Dendritic cell treated with granulocyte-macrophage colony-stimulating factor and Interleukin-4, amounts not matched to agents 40 ng/mL and 50 ng/mL, for 4 days (primary cell): ENCODE results near the gene SPTSSB.

Experiments used
- H3K27ac Mint-ChIP-seq: one replicate; pipeline ENCODE4 v1.8.0; 2022; ENCODE audit warnings: mild to moderate bottlenecking, mixed read lengths
- H3K27me3 Mint-ChIP-seq: one replicate; pipeline ENCODE4 v1.8.0; 2022; ENCODE audit warnings: mild to moderate bottlenecking, mixed read lengths
- H3K36me3 Mint-ChIP-seq: one replicate; pipeline ENCODE4 v1.8.0; 2022; ENCODE audit warnings: low read depth, mixed read lengths
- H3K4me1 Mint-ChIP-seq: one replicate; pipeline ENCODE4 v1.8.0; 2022; ENCODE audit warnings: low read depth, mixed read lengths
- H3K4me3 Mint-ChIP-seq: one replicate; pipeline ENCODE4 v1.8.0; 2022; ENCODE audit warnings: mild to moderate bottlenecking, moderate library complexity, mixed read lengths
- H3K9me3 Mint-ChIP-seq: one replicate; pipeline ENCODE4 v1.8.0; 2022; ENCODE audit warnings: mixed read lengths
- intact Hi-C: fragments of 100-400 bp; cut with micrococcal nuclease; formaldehyde crosslinking; loops from one replicate; pipeline ENCODE4 v1.15.0; 2022

SPTSSB gene

GRCh38 chr3:161369531-161369930 is 1.8 kb downstream of the SPTSSB start:
- Mint-ChIP-seq H3K36me3 (no peaks in the 10 kb centered on the region), H3K4me3 (no peak overlapping the region), H3K9me3 (no peaks in the 10 kb centered on the region), H3K27me3 (peaks cover 75% of the 10 kb centered on the region), H3K27ac (no peak overlapping the region), H3K4me1 (peaks cover 19% of the 10 kb centered on the region)
- intact Hi-C loops = no loop called here

GRCh38 chr3:161366094-161366493 is 5.2 kb downstream of the SPTSSB start:
- intact Hi-C loops = no loop called here
- no peaks in the 10 kb centered on the region for H3K9me3 Mint-ChIP-seq
- no peak overlapping the region for H3K4me3 Mint-ChIP-seq
- no peaks in the 10 kb centered on the region for H3K36me3 Mint-ChIP-seq
- peaks cover 41% of the 10 kb centered on the region for H3K27me3 Mint-ChIP-seq
- no peaks in the 10 kb centered on the region for H3K4me1 Mint-ChIP-seq
- H3K27ac Mint-ChIP-seq = no peak overlapping the region

DNA sequence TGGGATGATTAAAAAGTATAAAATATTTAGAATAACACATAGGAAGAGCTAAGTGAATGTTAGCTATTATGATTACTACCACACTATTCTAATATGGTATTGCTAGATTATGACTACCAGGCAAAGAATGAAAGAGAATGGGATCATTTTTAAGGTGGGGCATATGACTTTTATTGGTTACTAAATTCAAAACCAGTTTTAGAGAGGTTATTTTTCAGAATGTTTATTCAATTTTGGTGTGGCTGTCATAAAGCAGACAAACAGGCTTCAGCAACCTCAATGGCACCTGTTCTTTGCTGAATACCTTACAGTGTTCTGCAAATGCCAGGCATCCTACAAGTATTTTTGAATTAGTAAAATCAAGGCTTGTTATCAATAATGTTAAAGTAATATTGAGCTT is 12.8 kb downstream of the SPTSSB start:
- no peaks in the 10 kb centered on the region for H3K4me1 Mint-ChIP-seq
- H3K36me3 Mint-ChIP-seq = no peaks in the 10 kb centered on the region
- H3K27ac Mint-ChIP-seq = no peak overlapping the region
- no peaks in the 10 kb centered on the region for H3K9me3 Mint-ChIP-seq
- H3K27me3 Mint-ChIP-seq = peaks cover 8% of the 10 kb centered on the region
- H3K4me3 Mint-ChIP-seq = no peak overlapping the region
- intact Hi-C loops = no loop called here

GRCh38 chr3:161356287-161356686 is 15.0 kb downstream of the SPTSSB start:
- no peaks in the 10 kb centered on the region for H3K4me1 Mint-ChIP-seq
- H3K4me3 Mint-ChIP-seq = no peak overlapping the region
- no peak overlapping the region for H3K27ac Mint-ChIP-seq
- H3K9me3 Mint-ChIP-seq = no peaks in the 10 kb centered on the region
- H3K36me3 Mint-ChIP-seq = no peaks in the 10 kb centered on the region
- intact Hi-C loops = no loop called here
- peaks cover 15% of the 10 kb centered on the region for H3K27me3 Mint-ChIP-seq

DNA sequence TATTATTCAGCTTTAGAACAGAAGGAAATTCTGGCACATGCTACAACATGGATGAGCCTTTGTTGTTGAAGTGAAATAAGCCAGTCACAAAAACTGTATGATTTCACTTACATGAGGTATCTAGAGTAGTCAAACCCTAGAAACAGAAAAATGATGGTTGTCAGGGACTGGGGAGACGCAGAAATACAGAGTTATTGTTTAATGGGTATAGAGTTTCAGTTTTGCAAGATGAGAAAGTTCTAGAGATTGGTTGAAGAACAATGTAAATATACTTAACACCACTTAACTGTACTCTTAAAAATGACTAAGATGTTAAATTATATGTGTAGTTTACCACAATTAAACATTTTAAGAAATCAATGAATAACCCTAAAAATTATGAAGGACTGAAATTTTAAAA is 15.8 kb downstream of the SPTSSB start:
- no peaks in the 10 kb centered on the region for H3K9me3 Mint-ChIP-seq
- no peak overlapping the region for H3K4me3 Mint-ChIP-seq
- H3K36me3 Mint-ChIP-seq = no peaks in the 10 kb centered on the region
- no peaks in the 10 kb centered on the region for H3K4me1 Mint-ChIP-seq
- H3K27ac Mint-ChIP-seq = no peak overlapping the region
- intact Hi-C loops = no loop called here
- peaks cover 13% of the 10 kb centered on the region for H3K27me3 Mint-ChIP-seq

GRCh38 chr3:161354554-161354953 is 16.8 kb downstream of the SPTSSB start:
- Mint-ChIP-seq H3K4me3 (no peak overlapping the region), H3K9me3 (no peaks in the 10 kb centered on the region), H3K27ac (no peak overlapping the region), H3K36me3 (no peaks in the 10 kb centered on the region), H3K4me1 (peaks cover 5% of the 10 kb centered on the region), H3K27me3 (peaks cover 8% of the 10 kb centered on the region)
- intact Hi-C loops = no loop called here

GRCh38 chr3:161351330-161351729 is 20.0 kb downstream of the SPTSSB start:
- Mint-ChIP-seq H3K4me1 (peaks cover 6% of the 10 kb centered on the region), H3K27me3 (peaks cover 14% of the 10 kb centered on the region), H3K36me3 (no peaks in the 10 kb centered on the region), H3K27ac (no peak overlapping the region), H3K9me3 (no peaks in the 10 kb centered on the region), H3K4me3 (no peak overlapping the region)
- intact Hi-C loops = no loop called here

DNA sequence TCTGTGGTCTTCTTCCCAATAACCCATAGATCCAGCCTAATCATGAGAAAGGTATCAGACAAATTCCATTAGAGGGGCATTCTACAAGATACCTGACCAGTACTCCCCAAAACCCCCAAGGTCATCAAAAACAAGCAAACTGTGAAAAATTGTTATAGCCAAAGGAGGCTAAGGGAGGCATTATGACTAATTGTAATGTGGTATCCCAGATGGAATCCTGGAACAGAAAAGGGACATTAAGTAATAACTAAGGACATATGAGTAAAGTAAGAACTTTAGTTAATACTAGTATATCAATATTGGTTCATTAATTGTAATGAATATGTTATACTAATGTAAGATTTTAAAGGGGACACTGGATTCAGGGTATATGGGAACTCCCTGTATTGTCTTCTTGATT is 20.4 kb downstream of the SPTSSB start:
- H3K4me3 Mint-ChIP-seq = no peak overlapping the region
- H3K4me1 Mint-ChIP-seq = peaks cover 6% of the 10 kb centered on the region
- no peaks in the 10 kb centered on the region for H3K36me3 Mint-ChIP-seq
- H3K27me3 Mint-ChIP-seq = peaks cover 14% of the 10 kb centered on the region
- intact Hi-C loops = no loop called here
- no peaks in the 10 kb centered on the region for H3K9me3 Mint-ChIP-seq
- H3K27ac Mint-ChIP-seq = no peak overlapping the region

- Mint-ChIP-seq H3K4me3 (no peak overlapping the region), H3K9me3 (no peaks in the 10 kb centered on the region), H3K27ac (no peak overlapping the region), H3K36me3 (no peaks in the 10 kb centered on the region), H3K27me3 (peaks cover 14% of the 10 kb centered on the region), H3K4me1 (peaks cover 6% of the 10 kb centered on the region)
- intact Hi-C loops = no loop called here
These were observed 21.6 kb downstream of the SPTSSB start for GRCh38 chr3:161349529-161350312.

DNA sequence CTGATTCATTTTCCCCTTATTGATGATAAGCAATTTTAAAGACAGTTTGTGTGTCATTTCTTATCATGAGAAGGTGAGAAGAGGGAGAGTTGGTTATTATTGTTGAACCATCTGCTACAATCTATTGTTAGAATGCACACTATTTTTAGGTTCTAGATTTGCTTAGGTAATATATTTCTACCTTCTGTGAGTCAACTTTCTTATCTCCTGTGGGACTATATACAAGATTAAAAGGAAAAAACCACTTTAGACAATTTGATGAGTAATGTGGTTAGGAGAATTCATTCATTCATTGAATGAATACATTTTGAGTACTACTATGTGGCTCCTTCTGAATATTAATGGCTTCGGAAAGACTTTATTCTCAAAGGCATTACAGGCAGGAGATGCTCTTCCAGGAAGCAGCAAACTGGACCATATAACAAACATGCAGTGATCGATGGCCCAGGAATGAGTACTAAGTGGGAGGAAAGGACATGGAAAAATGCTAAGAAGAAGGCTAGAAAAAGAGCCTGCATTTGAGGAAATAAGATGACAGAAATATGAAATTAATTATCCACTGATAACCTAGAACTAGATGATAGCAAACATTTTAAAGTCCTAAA is 22.4 kb downstream of the SPTSSB start:
- intact Hi-C loops = no loop called here
- H3K4me1 Mint-ChIP-seq = peaks cover 6% of the 10 kb centered on the region
- H3K4me3 Mint-ChIP-seq = no peak overlapping the region
- no peaks in the 10 kb centered on the region for H3K36me3 Mint-ChIP-seq
- H3K27ac Mint-ChIP-seq = no peak overlapping the region
- no peaks in the 10 kb centered on the region for H3K9me3 Mint-ChIP-seq
- peaks cover 14% of the 10 kb centered on the region for H3K27me3 Mint-ChIP-seq

DNA sequence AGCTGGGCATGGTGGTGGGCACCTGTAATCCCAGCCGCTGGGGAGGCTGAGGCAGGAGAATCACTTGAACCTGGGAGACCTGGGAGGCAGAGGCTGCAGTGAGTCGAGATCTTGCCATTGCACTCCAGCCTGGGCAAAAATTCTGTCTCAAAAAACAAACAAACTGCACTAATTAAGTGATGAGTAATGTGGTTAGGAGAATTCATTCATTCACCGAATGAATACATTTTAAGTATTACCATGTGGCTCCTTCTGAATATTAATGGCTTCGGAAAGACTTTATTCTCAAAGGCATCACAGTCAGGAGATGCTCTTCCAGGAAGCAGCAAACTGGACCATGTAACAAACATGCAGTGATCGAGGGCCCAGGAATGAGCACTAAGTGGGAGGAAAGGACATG is 23.6 kb downstream of the SPTSSB start:
- Mint-ChIP-seq H3K4me1 (peaks cover 6% of the 10 kb centered on the region), H3K27ac (no peak overlapping the region), H3K36me3 (no peaks in the 10 kb centered on the region), H3K9me3 (no peaks in the 10 kb centered on the region), H3K27me3 (peaks cover 16% of the 10 kb centered on the region), H3K4me3 (no peak overlapping the region)
- intact Hi-C loops = no loop called here

- H3K27me3 Mint-ChIP-seq = peaks cover 9% of the 10 kb centered on the region
- H3K4me3 Mint-ChIP-seq = no peak overlapping the region
- H3K36me3 Mint-ChIP-seq = no peaks in the 10 kb centered on the region
- no peak overlapping the region for H3K27ac Mint-ChIP-seq
- H3K9me3 Mint-ChIP-seq = no peaks in the 10 kb centered on the region
- H3K4me1 Mint-ChIP-seq = peaks cover 6% of the 10 kb centered on the region
- intact Hi-C loops = no loop called here
These were observed 26.3 kb downstream of the SPTSSB start for GRCh38 chr3:161345023-161345422.

DNA sequence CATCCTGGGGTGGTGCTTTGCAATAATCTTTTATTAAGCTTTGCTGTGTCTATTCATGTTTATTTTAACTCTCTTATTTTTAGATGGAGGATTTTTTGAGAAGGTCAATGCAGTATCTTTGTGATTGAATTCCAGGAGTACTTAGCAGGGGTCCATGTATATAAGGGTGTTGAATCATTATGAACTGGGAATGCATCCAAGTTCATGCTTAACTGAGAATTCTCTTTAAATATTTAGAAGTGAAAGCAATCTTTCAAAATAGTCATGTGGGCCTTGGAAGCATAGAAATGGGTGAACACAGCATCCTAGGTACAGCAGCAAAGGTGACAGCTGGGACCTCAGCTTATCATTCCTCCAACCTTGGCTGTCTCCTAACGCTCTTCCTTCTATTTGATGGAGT is 27.3 kb downstream of the SPTSSB start:
- H3K36me3 Mint-ChIP-seq = no peaks in the 10 kb centered on the region
- intact Hi-C loops = no loop called here
- H3K9me3 Mint-ChIP-seq = no peaks in the 10 kb centered on the region
- no peaks in the 10 kb centered on the region for H3K4me1 Mint-ChIP-seq
- H3K4me3 Mint-ChIP-seq = no peak overlapping the region
- H3K27me3 Mint-ChIP-seq = peaks cover 8% of the 10 kb centered on the region
- H3K27ac Mint-ChIP-seq = no peak overlapping the region

DNA sequence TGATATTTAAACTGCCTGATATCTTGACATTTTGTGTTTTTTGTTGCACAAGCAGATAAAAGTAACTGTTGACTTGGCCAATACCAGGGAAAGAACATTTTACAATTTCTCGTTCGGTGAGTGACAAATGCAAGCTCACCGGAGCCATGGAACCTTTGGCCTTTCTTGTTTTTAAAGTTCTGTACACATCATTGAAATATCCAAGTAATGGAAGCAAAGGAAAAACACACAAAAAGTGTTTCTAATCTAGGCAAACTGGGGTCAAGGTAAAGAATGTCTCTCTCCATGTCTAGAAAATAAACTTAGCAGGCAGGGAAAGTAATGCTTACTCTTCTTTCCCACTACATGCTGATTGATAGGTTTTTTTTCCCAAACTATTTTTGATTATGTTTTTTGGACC is 27.8 kb downstream of the SPTSSB start:
- intact Hi-C loops = no loop called here
- H3K36me3 Mint-ChIP-seq = no peaks in the 10 kb centered on the region

GRCh38 chr3:161342629-161343028 is 28.7 kb downstream of the SPTSSB start:
- no peak overlapping the region for H3K4me3 Mint-ChIP-seq
- no peak overlapping the region for H3K27ac Mint-ChIP-seq
- no peaks in the 10 kb centered on the region for H3K9me3 Mint-ChIP-seq
- H3K36me3 Mint-ChIP-seq = no peaks in the 10 kb centered on the region
- no peaks in the 10 kb centered on the region for H3K4me1 Mint-ChIP-seq
- H3K27me3 Mint-ChIP-seq = peaks cover 6% of the 10 kb centered on the region
- intact Hi-C loops = no loop called here

More for the DNA sequence above, 27.8 kb downstream of the SPTSSB start:
- H3K27me3 Mint-ChIP-seq = peaks cover 6% of the 10 kb centered on the region
- no peak overlapping the region for H3K4me3 Mint-ChIP-seq
- H3K4me1 Mint-ChIP-seq = no peaks in the 10 kb centered on the region
- no peaks in the 10 kb centered on the region for H3K9me3 Mint-ChIP-seq
- H3K27ac Mint-ChIP-seq = no peak overlapping the region
